HG02981 (cell line): ENCODE results near the gene PINLYP.

Experiments
- ATAC-seq: cut with Tn5 transposase; IDR thresholded peaks from one replicate; pipeline ENCODE4 v1.9.1; 2021; ENCODE audit warnings: mild to moderate bottlenecking, moderate library complexity; ENCODE audit not compliant: unreplicated experiment

PINLYP gene

GRCh38 chr19:43623889-43624670 lies 48.5 kb downstream of the PINLYP start:
- no peak for ATAC-seq

- ATAC-seq = no peak
Measured at GRCh38 chr19:43624933-43625332, 49.3 kb downstream of the PINLYP start.

GRCh38 chr19:43625918-43626579 lies 50.4 kb downstream of the PINLYP start:
- ATAC-seq = no peak

GRCh38 chr19:43626838-43627237 lies 51.2 kb downstream of the PINLYP start:
- no peak for ATAC-seq

GRCh38 chr19:43628646-43629326 lies 53.2 kb downstream of the PINLYP start:
- no peak for ATAC-seq

- no peak for ATAC-seq
Measured at GRCh38 chr19:43631491-43631890, 55.9 kb downstream of the PINLYP start.
